Activated CD8-positive, alpha-beta T cell treated with anti-CD3 and anti-CD28 coated beads for 36 hours (primary cell): Measurements from ENCODE around the gene AUH. TPM values are rescaled to one million over a fixed set of nuclear protein-coding genes. Genes with fewer than 3 reads are reported as not detected.

Experiments
- ATAC-seq: fragments of 200-7000 bp; cut with Tn5 transposase; one replicate; pipeline ENCODE4 v1.10.0; 2021; ENCODE audit warnings: mild to moderate bottlenecking, moderate library complexity
- CTCF ChIA-PET: fragments of 350-600 bp; sonication (Branson Sonifier 250); formaldehyde crosslinking; loops from one replicate; lab custom pipeline; 2021; ENCODE audit warnings: antibody characterized with exemption; lab: Charles Lee
- POLR2A ChIA-PET: fragments of 350-600 bp; sonication (Branson Sonifier 250); formaldehyde crosslinking; loops from one replicate; lab custom pipeline; 2021; ENCODE audit warnings: antibody characterized with exemption; lab: Charles Lee
- DNase-seq: peaks from one replicate; pipeline ENCODE4 v3.0.0-alpha.2; 2020
- H3K27ac Mint-ChIP-seq: one replicate; pipeline ENCODE4 v1.8.0; 2021; ENCODE audit warnings: mild to moderate bottlenecking, mixed read lengths
- H3K27me3 Mint-ChIP-seq: one replicate; pipeline ENCODE4 v1.8.0; 2021; ENCODE audit warnings: mixed read lengths
- H3K36me3 Mint-ChIP-seq: one replicate; pipeline ENCODE4 v1.8.0; 2021; ENCODE audit warnings: low read depth, mixed read lengths
- H3K4me1 Mint-ChIP-seq: one replicate; pipeline ENCODE4 v1.8.0; 2021; ENCODE audit warnings: low read depth, mixed read lengths
- H3K4me3 Mint-ChIP-seq: one replicate; pipeline ENCODE4 v1.8.0; 2021; ENCODE audit warnings: mild to moderate bottlenecking, moderate library complexity, mixed read lengths
- H3K9me3 Mint-ChIP-seq: one replicate; pipeline ENCODE4 v1.8.0; 2021; ENCODE audit warnings: mixed read lengths
- CTCF ChIP-seq: fragments of 200-600 bp; IDR thresholded peaks from one replicate; pipeline ENCODE4 v1.8.0; 2022; ENCODE audit warnings: antibody characterized with exemption, mild to moderate bottlenecking
- intact Hi-C: fragments of 100-400 bp; cut with micrococcal nuclease; formaldehyde crosslinking; loops from one replicate; pipeline ENCODE4 v1.10.0; 2022
- total RNA-seq, 2 experiments: library from RNA; stranded (reverse); gene quantifications; one replicate each; pipeline ENCODE4 v1.2.3, GENCODE V29; 2021

The AUH gene
- total RNA-seq, 2 experiments from 2014 or later = 30.8 to 31.1 TPM

GRCh38 chr9:91261417-91261816 is 100.3 kb downstream of the AUH start:
- Mint-ChIP-seq H3K27ac (no peak overlapping the region), H3K36me3 (peaks cover 31% of the 10 kb centered on the region), H3K4me3 (no peak overlapping the region), H3K27me3 (no peaks in the 10 kb centered on the region), H3K4me1 (peaks cover 31% of the 10 kb centered on the region), H3K9me3 (no peaks in the 10 kb centered on the region)
- ATAC-seq (no peak), DNase-seq (no peak)
- intact Hi-C loops = no loop called here
- ChIA-PET CTCF (no interaction called here), POLR2A (no interaction called here)
- TF ChIP-seq CTCF = no peak

- no peak for TF ChIP-seq CTCF
- intact Hi-C loops = loop anchor here (10.0 kb wide), 1 partner anchor 64 kb away; no protein-coding TSS in a partner anchor
- ATAC-seq (no peak), DNase-seq (no peak)
- Mint-ChIP-seq H3K27ac (no peak overlapping the region), H3K4me1 (peaks cover 34% of the 10 kb centered on the region), H3K4me3 (no peak overlapping the region), H3K9me3 (no peaks in the 10 kb centered on the region), H3K36me3 (peaks cover 20% of the 10 kb centered on the region), H3K27me3 (no peaks in the 10 kb centered on the region)
- POLR2A ChIA-PET = interaction anchor here (1.4 kb wide), 1 partner anchor 8 kb away, joined by 4 read pairs; no protein-coding TSS in a partner anchor
- CTCF ChIA-PET = no interaction called here
Measured at GRCh38 chr9:91259162-91259561, 102.6 kb downstream of the AUH start.

GRCh38 chr9:91258451-91258850 is 103.3 kb downstream of the AUH start:
- H3K4me1 Mint-ChIP-seq = peaks cover 40% of the 10 kb centered on the region
- ATAC-seq (no peak), DNase-seq (no peak)
- H3K9me3 Mint-ChIP-seq = no peaks in the 10 kb centered on the region
- ChIA-PET POLR2A (no interaction called here), CTCF (no interaction called here)
- intact Hi-C loops = loop anchor here (10.0 kb wide), 1 partner anchor 64 kb away; no protein-coding TSS in a partner anchor
- H3K4me3 Mint-ChIP-seq = no peak overlapping the region
- no peak for TF ChIP-seq CTCF
- H3K36me3 Mint-ChIP-seq = peaks cover 15% of the 10 kb centered on the region
- H3K27me3 Mint-ChIP-seq = no peaks in the 10 kb centered on the region
- H3K27ac Mint-ChIP-seq = no peak overlapping the region

GRCh38 chr9:91256235-91256634 is 105.5 kb downstream of the AUH start:
- Mint-ChIP-seq H3K27me3 (no peaks in the 10 kb centered on the region), H3K9me3 (no peaks in the 10 kb centered on the region), H3K27ac (peak overlapping the region; percentile 7), H3K4me3 (no peak overlapping the region), H3K4me1 (peaks cover 31% of the 10 kb centered on the region), H3K36me3 (peaks cover 8% of the 10 kb centered on the region)
- DNase-seq (no peak), ATAC-seq (peak; percentile 26)
- no peak for TF ChIP-seq CTCF
- intact Hi-C loops = loop anchor here (10.0 kb wide), 1 partner anchor 61 kb away; no protein-coding TSS in a partner anchor
- POLR2A ChIA-PET = interaction anchor here (0.8 to 1.5 kb wide), 3 partner anchors 9 to 169 kb away, joined by 3 to 4 read pairs (median 3); no protein-coding TSS in a partner anchor
- CTCF ChIA-PET = interaction anchor here (0.7 to 1.6 kb wide), 3 partner anchors 10 to 85 kb away, joined by 3 to 5 read pairs (median 3); no protein-coding TSS in a partner anchor

DNA sequence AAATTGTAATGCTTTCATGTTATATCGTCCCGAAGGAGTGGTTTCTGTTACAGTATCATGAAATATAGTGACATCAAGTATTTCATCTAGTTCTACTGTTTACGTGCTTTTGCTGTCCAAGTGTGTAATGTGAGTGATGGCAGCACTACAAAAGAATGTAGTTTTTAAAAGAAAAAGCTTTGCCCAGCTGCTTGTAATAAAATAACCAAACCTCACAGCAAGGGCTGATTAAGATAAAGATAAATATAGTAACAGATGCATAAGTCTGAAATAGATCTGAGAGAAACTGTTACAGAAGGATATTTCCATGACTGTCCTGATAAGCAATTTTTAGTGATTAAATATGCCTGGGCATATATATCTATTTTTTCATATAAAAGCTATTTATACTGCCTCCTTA is 106.4 kb downstream of the AUH start:
- ATAC-seq (no peak), DNase-seq (no peak)
- ChIA-PET POLR2A (interaction anchor here (0.8 to 1.5 kb wide), 2 partner anchors 8 to 170 kb away, joined by 3 to 4 read pairs; no protein-coding TSS in a partner anchor), CTCF (interaction anchor here (1.6 kb wide), 1 partner anchor 10 kb away, joined by 5 read pairs; no protein-coding TSS in a partner anchor)
- Mint-ChIP-seq H3K9me3 (no peaks in the 10 kb centered on the region), H3K27me3 (no peaks in the 10 kb centered on the region), H3K4me1 (peaks cover 32% of the 10 kb centered on the region), H3K4me3 (no peak overlapping the region), H3K36me3 (peaks cover 6% of the 10 kb centered on the region), H3K27ac (no peak overlapping the region)
- intact Hi-C loops = loop anchor here (10.0 kb wide), 1 partner anchor 61 kb away; no protein-coding TSS in a partner anchor
- TF ChIP-seq CTCF = no peak
